Lower lobe of right lung (tissue), 2 donors: ENCODE measurements around the gene USH1C. TPM values are rescaled to one million over a fixed set of nuclear protein-coding genes. Genes with fewer than 3 reads are reported as not detected.

Experiments
- ATAC-seq, 2 donors: fragments of 200-7000 bp; cut with Tn5 transposase; one replicate each; pipeline ENCODE4 v1.9.1; 2020 to 2022; ENCODE audit warnings: mild to moderate bottlenecking in 2 of 2, moderate library complexity in 2 of 2
- DNase-seq: peaks from one replicate; pipeline ENCODE4 v3.0.0-alpha.2; 2020
- H3K27ac ChIP-seq: fragments of 200-600 bp; one replicate; pipeline ENCODE4 v1.8.0; 2022
- H3K27me3 ChIP-seq: fragments of 200-600 bp; one replicate; pipeline ENCODE4 v1.8.0; 2022; ENCODE audit warnings: low read depth
- H3K36me3 ChIP-seq: fragments of 200-600 bp; one replicate; pipeline ENCODE4 v1.8.0; 2022; ENCODE audit warnings: mild to moderate bottlenecking
- H3K4me1 ChIP-seq: fragments of 200-600 bp; one replicate; pipeline ENCODE4 v1.8.0; 2022
- H3K4me3 ChIP-seq: fragments of 200-600 bp; one replicate; pipeline ENCODE4 v1.8.0; 2022; ENCODE audit warnings: mild to moderate bottlenecking
- H3K9me3 ChIP-seq: fragments of 200-600 bp; one replicate; pipeline ENCODE4 v1.8.0; 2022
- intact Hi-C: fragments of 100-400 bp; cut with DNase I; formaldehyde crosslinking; loops from one replicate; pipeline ENCODE4 v1.11.0; 2022
- total RNA-seq: library from RNA; stranded (reverse); fragmentation: NEBNext Ultra II Directional; extraction: Animal tissue kit (Norgen Biotek cat#: 25700); gene quantifications from one replicate; pipeline ENCODE4 v1.2.1, GENCODE V29; 2021
- TF ChIP-seq, protein P1 (sequence below): fragments of 200-600 bp; IDR thresholded peaks from one replicate; pipeline ENCODE4 v1.8.0; 2022; ENCODE audit warnings: antibody characterized with exemption, mild to moderate bottlenecking
- donor health status: DM: no; HTN: yes; CAD: no; lungs with severe emphysema.

The USH1C gene
- total RNA-seq, 1 donor from 2014 or later, result 0.30 TPM

GRCh38 chr11:17529844-17530185 is 14.4 kb downstream of the USH1C start:
- DNase-seq (no peak), ATAC-seq (no peak)
- intact Hi-C loops, result no loop called here

DNA sequence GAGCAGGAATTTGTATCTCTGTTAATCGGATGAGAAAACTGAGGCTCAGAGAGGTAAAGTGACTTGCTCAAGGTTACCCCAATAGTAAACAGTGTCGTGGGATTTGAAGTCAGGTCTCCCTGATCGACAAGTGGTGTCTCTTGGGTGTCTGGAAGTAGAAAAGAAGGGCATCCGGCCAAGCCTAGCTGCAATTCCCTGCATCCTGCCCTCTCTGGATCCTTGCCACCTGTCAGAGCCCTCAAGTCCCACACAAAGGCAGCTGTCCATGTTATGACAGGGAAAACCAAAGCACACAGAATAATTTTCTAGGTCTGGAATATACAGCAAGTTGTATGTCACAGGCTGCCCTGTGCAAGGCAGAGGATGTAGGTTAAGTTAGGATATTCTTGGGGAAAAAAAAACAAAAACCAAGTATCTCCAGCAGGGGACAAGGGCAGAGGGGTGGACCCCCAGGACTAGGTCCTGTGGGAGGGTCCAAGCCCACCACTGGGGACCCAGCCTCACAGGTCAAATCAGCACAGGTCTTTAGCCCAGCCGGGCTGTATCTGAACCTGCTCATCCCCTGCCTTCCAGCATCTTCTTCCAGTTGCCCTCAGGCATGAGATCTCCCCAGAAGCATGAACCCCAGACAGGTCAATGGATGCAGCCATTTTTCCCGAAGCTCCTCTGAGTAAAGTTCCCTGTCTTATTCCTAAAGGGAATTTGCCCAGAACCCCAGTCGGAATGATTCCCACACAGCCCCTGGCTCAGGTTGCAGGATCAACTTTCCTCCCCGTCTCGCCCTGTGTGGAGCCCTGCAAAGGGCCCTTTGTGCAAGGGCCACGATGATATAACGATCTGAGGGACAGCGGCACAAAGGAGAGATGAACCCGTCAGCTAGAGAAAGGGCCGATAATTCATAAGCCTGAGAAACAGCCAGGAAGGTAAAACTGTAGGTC is 15.0 kb downstream of the USH1C start:
- TF ChIP-seq, protein P1, sequence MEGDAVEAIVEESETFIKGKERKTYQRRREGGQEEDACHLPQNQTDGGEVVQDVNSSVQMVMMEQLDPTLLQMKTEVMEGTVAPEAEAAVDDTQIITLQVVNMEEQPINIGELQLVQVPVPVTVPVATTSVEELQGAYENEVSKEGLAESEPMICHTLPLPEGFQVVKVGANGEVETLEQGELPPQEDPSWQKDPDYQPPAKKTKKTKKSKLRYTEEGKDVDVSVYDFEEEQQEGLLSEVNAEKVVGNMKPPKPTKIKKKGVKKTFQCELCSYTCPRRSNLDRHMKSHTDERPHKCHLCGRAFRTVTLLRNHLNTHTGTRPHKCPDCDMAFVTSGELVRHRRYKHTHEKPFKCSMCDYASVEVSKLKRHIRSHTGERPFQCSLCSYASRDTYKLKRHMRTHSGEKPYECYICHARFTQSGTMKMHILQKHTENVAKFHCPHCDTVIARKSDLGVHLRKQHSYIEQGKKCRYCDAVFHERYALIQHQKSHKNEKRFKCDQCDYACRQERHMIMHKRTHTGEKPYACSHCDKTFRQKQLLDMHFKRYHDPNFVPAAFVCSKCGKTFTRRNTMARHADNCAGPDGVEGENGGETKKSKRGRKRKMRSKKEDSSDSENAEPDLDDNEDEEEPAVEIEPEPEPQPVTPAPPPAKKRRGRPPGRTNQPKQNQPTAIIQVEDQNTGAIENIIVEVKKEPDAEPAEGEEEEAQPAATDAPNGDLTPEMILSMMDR, result no peak
- intact Hi-C loops, result no loop called here
- ATAC-seq (no peak), DNase-seq (no peak)
- no peaks in the 10 kb centered on the region for H3K4me1 ChIP-seq
- H3K36me3 ChIP-seq, result no peaks in the 10 kb centered on the region
- H3K27me3 ChIP-seq, result no peaks in the 10 kb centered on the region
- H3K4me3 ChIP-seq, result no peak overlapping the region
- H3K9me3 ChIP-seq, result no peaks in the 10 kb centered on the region
- no peak overlapping the region for H3K27ac ChIP-seq

More at GRCh38 chr11:17529844-17530185, 14.4 kb downstream of the USH1C start:
- no peaks in the 10 kb centered on the region for H3K9me3 ChIP-seq
- no peaks in the 10 kb centered on the region for H3K36me3 ChIP-seq
- H3K4me3 ChIP-seq, result no peak overlapping the region
- TF ChIP-seq, protein P1, result no peak
- no peaks in the 10 kb centered on the region for H3K27me3 ChIP-seq
- no peak overlapping the region for H3K27ac ChIP-seq
- H3K4me1 ChIP-seq, result no peaks in the 10 kb centered on the region

GRCh38 chr11:17528181-17528691 is 16.0 kb downstream of the USH1C start:
- ATAC-seq (peak; percentile 65 to 74), DNase-seq (no peak)

DNA sequence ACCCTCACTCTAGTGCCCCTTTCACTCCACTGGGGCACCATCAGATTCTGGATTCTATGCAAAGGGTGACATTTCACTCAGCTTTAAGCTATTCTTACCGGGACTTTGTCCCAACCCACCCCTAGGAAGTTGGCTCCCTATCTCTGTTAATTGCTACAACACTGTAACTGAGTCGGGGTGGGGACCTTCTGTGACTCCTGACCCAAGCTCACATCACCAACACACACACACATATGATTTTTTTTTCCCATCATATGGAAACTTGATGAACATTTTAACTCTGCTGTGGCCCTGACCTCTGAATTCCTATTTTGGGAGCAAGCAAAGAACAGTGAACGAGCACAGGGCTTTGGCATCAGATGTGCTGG is 16.6 kb downstream of the USH1C start:
- no peaks in the 10 kb centered on the region for H3K4me1 ChIP-seq
- no peak overlapping the region for H3K27ac ChIP-seq
- no peaks in the 10 kb centered on the region for H3K36me3 ChIP-seq
- TF ChIP-seq, protein P1, result no peak
- H3K9me3 ChIP-seq, result no peaks in the 10 kb centered on the region
- no peaks in the 10 kb centered on the region for H3K27me3 ChIP-seq
- intact Hi-C loops, result no loop called here
- ATAC-seq (no peak), DNase-seq (no peak)
- H3K4me3 ChIP-seq, result no peak overlapping the region

More at GRCh38 chr11:17528181-17528691, 16.0 kb downstream of the USH1C start:
- Histone ChIP-seq H3K4me1 (no peaks in the 10 kb centered on the region), H3K9me3 (no peaks in the 10 kb centered on the region), H3K27me3 (no peaks in the 10 kb centered on the region), H3K4me3 (no peak overlapping the region), H3K36me3 (no peaks in the 10 kb centered on the region), H3K27ac (no peak overlapping the region)
- TF ChIP-seq, protein P1, result peak; percentile 63
- intact Hi-C loops, result no loop called here

DNA sequence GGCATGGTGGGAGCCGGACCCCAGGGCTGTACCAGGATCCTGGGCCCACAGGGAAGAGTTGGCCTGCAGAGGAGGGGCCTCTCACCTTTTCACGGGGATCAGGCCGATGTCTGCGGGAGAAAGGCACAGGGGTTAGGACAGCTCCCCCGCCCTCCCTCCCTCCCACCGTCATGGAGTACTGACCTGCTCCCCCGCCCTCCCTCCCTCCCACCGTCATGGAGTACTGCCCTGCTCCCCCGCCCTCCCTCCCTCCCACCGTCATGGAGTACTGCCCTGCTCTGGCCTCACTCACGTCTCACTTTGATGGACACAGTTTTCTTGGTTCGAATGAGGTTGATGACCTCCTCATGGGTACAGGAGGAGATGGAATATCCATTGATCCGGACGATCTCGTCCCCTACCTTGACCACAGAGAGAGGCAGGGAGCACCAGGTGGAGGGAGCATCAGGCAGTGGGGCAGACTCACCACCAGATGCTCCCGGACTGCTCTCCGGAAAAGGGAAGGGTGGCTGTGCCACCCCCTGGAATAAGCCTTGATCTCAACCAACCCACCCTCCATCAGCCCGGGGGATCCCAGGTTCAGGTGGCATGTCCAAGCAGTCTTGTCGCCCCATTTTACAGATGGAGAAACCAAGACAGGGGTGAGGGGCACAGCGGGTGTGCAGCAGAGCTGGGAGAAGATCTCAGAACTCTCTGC is 17.1 kb downstream of the USH1C start:
- H3K27ac ChIP-seq, result no peak overlapping the region
- no peaks in the 10 kb centered on the region for H3K36me3 ChIP-seq
- no peak for ATAC-seq
- intact Hi-C loops, result no loop called here
- no peak for DNase-seq
- TF ChIP-seq, protein P1, result no peak
- no peak overlapping the region for H3K4me3 ChIP-seq
- H3K4me1 ChIP-seq, result no peaks in the 10 kb centered on the region
- H3K27me3 ChIP-seq, result no peaks in the 10 kb centered on the region
- H3K9me3 ChIP-seq, result no peaks in the 10 kb centered on the region
